Measurements from ENCODE around the gene ZNF318.
A peak's percentile ranks its signal among the peaks of the same experiment; 100 is the strongest.
"Not testable (repeated sequence)": the region's sequence is repeated elsewhere in the genome, so short reads cannot be mapped to it uniquely, and the experiment has no call there.

ZNF318 gene

DNA sequence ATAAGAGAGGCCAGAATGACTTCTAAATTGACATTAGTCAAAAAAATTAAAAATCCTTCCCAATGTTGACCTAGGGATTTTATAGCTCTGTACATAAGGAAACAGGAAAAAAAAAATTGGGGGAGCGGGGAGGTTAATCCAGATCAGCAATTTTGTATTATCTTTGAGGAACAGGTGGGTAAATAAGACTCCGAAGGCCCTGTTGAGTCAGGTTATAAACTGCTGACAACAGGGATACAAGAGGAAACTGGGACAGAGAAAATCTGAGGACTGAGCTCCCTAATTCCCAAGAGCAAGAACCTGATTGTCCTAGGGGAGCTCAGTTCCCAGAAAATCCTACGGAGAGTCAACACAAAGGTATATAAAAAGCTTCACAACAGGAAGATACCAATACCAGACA, 34.0 kb downstream of the ZNF318 start:
- peak; percentile 60 for DNase-seq

DNA sequence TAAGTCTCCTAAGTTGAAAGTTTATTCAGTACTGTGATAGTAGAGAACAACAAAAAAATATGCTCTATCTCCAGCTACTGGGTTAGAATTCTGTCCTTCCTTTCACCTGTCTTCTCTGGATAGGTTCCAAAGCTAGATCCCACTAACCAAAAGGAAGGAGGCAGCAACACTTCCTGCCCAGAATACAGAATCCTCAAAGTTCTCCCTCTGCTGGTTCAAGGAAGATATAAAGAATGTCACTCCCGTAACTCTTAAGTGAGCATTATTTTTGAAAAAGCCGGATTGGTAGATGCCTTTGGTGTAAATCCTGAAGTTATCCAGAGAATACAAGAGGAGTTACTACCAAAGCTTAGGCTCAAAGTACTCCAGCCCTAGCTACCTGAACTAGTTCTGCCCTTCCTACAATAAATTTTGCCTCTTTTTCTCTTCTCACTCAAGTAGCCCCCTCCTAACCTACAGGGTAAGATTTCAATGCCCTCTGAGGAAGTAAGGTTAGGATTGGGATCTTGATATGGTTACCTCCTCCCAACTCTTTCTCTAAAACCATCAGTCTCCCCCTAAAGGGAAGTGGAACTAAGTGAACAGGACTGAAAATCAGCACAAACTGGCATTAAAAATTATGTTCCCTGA, 34.9 kb downstream of the ZNF318 start:
- DNase-seq: peak; percentile 64

DNA sequence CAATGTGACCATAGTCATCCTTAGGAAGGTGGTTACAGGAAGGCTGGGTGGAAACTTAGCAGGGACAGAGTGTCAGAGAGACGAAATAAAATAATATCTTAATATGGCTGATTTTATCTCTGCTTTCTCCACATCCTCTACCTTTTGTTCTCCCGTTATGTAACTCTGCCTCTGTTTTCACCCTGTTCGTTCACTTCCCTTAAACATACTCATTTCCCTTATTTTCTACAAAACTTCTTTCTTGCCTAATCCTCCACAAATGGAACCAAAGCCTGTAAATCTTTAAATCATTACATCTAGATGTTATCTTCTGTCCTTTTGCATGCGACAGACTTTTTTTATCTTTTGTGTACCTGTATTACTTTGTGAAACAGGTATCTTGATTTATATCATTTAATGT, 37.6 kb downstream of the ZNF318 start:
- DNase-seq: no peak

DNA sequence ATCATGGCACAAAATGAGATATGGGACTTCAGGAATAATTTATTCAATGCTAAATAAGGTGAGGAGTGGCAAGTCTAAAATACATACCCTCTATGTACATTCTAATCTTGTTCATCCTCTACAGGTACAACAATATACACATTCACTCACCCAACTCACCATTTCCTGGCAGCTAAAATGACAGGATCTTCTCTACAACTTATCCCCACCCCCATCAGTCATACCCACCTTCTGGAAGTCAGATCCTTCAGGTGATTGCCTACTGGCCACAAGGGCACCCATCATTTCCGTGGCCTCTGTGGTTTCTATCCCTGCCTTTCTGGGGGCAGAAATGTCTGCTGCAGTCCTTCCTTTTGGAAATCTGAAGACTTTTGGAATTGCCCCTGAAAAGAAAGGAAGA, 38.0 kb downstream of the ZNF318 start:
- DNase-seq: no peak

DNA sequence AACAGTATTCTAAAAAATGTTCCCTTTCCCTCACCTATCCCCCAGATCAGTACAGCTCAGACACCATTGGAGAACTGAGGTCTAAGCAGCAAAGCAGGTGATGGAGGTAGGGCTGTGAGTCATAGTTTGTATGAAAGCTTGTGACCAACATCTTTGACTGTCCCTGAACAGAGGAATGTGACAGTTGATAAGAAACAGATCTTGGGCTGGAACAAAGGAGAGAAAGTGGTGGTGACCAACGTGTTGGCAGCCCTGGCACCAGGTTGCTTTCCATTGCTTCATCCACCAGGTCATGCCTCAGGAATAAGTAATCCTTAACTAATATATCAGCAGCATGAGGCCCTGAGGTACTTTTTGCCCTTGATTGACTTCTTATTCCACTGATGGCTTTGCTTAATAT, 40.9 kb downstream of the ZNF318 start:
- DNase-seq: peak; percentile 16

DNA sequence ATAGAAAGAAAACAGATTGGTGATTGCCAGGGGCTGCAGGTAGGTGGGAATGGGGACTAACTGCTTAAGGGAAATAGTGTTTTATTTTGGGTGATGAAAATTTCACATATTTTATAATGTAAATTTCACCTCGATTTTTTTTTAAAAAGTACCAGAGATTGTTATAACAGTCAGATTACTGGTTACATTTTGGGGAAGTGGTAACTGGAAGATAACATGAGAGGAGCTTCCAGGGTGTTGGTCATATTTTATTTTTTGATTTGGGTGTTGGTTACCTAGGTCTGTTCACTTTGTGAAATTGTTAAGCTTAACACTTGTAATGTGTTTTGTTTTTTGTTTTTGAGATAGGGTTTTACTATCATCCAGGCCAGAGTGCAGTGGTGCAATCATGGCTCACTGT, 43.6 kb downstream of the ZNF318 start:
- no peak for DNase-seq

DNA sequence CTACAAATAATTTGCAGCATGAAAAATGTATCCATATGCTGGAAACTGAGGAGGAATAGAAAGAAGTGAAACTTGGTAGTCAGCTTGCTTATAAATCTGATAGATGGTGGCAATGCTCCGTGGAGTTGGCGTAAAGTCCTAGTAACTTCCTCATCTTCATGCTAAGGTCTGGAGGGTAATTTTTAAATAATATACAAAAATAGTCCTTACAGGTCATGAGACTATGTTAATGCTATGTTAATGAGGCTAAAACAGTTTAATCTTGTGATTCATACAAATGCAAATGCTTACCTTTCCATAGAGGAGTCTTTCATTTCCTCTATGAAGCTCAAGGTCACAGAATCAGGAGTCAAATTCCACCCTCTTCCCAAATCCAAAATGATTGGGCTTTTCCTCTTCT, 51.4 kb downstream of the ZNF318 start:
- DNase-seq: no peak

DNA sequence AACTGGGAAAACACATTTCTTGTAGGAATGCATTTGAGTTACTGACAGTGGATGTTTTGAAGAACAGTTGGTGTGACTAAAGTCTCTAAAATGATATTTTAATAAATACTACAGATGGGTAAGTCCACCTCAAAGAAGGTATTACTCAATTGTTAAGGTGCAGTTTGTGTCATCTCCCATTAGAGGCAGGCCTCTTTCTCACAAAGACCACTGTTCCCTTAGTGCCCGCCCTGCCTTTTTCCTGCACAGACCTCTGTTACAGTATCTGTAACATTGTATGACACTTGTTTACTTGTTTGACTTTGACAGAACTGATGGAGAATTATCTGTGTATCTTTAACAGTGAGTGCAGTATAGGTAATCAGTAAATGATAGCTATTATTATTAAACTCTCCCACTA, 55.6 kb downstream of the ZNF318 start:
- no peak for DNase-seq

DNA sequence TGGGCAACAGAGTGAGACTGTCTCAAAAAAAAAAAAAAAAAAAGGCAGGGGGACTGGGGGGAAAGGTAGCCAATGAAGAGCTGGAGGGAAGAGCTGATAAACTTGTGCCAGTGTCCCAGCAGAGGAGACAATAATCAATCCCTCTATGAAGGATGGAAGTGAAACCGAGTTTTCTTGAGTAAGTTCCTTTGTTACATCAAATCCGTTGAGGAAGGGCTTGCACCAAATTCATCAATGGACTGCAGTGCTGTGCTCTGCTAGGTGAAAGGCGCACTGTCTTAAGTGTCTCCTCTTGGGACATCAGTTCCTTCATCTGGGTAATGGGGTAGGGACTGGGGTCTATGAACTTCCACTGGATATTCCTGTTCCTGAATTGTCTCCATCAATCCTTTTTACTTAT, 57.8 kb downstream of the ZNF318 start:
- DNase-seq: no peak

DNA sequence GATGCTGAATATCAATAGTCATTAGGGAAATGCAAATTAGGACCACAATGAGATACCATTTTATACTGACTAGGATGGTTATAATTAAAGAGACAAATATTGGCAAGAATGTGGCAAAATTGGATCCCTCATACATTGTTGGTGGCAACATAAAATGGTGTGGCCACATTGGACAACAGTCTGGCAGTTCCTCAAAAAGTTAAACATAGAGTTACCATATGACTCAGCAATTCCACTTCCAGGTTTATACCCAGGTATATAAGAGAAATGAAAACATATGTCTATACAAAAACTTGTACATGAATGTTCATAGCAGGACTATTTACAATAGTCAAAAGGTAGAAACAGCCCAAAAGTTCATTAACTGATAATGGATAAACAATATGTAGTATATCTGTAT, 58.8 kb downstream of the ZNF318 start:
- DNase-seq: no peak

DNA sequence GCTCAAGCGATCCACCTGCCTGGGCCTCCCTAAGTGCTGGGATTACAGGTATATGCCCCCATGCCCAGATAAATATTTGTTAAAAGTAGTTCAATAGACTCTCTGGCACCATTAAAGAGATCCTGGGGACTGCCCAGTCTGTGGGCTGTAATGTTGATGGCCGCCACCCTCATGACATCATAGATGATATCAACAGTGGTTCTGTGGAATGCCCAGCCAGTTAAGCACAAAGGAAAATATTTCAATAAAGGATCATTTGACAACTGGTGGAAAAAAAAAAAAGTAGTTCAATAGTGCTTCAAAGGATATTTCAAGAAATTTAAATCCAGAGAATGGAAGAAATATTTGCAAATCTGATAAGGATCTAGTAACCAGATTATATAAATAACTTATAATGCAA, 59.3 kb downstream of the ZNF318 start:
- DNase-seq: no peak

DNA sequence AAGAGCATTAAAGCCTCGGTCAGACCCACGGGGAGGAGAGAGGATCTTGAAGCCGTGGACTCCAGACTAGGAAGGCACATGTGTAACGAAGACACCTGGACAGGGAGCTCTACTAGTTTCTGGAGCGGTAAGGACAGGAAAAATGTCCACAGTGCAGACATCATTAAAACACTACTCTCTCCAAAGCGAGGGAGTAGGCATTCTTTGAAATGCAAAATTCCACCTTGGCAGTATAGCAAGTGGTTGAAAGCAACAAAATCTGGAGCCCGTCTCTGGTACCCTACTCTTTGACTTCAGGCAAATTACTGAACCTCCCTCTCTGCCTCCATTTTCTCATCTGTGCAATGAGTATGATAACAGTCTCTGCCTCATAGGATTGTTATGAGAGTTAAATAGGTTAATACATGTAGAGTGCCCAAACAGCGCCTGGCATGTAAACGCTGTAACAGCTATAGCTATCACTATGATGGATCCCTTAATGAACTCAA, 60.4 kb downstream of the ZNF318 start:
- no peak for DNase-seq

DNA sequence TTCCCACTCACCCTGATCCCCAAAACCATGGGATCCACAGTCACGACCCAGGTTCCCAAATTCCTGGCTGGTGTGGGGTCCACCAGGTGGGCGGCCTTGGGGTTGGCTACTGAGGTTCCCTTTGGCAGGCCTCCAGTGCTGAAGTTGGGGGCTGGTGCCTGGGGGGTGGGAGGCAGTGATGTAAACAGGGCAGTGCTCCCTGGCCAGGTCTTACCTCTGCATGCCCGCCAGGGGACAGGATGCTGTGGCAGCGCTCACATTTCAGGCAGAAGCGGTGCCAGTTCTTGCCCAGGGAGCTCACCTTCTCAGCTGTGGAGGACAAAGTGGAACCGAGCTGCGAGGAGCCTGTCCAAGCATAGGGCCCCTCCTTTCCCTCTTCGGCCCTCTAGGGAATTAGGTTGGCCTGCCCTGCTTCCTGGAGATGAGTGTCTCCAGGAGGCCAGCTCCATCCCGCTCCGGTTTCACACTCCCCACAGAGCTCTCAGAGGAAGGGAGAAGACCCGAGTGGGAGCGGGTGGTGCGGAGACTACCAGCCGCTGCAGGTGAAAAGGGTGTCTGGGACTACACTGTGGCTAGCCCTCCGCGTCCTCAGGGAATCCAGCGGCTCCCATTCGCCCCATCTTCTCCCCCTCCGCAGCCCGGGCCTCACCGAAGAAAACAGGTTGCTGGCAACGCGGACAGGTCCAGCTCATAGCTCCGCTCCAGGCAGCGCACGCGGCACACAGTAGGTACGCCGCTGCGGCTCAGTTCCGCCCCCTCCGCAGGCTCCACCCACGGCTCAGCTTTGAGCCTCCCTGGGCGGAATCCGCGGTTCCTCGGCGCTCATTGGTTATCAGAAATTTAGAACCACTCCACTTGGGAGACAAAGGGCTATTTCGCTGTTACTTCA, 61.1 kb downstream of the ZNF318 start, which contains the start of gene CRIP3:
TSS of gene CRIP3 (minus strand) at position 726 of the 889 bp plus-strand sequence. CDS start at position 692, 34 bp downstream.
- peak; percentile 88 for DNase-seq

DNA sequence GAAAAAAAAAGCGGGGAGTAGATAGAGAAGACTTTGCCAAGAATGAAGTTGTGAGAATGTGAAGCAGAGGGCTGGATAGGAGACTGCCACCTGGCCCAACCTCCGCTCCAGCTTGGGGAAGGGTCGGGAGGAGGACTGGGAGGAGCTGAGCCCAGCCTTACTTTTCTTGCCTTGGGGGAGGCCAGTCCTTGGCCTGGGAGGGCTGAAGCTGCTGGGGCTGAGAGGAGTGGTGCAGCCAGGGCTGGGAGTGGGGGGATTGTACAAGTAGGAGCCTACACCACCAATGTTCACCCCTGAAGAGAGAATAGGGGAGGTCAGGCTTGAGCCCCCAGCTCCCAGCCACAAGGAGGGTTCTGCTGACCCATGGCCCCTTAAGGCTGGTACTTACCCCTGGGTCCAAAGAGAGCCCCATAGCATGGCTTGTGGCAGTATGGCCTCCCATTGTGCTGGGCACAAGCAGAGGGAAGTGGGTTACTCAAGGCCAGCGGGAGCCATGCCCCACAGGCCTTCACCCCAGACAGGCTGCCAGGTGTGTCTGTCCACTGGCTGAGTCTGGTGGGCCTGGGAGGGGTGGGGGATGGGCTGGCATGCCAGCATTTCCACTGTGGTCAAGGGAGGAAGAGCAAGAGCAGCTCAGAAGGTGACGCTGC, 61.9 kb downstream of the ZNF318 start:
- no peak for DNase-seq

DNA sequence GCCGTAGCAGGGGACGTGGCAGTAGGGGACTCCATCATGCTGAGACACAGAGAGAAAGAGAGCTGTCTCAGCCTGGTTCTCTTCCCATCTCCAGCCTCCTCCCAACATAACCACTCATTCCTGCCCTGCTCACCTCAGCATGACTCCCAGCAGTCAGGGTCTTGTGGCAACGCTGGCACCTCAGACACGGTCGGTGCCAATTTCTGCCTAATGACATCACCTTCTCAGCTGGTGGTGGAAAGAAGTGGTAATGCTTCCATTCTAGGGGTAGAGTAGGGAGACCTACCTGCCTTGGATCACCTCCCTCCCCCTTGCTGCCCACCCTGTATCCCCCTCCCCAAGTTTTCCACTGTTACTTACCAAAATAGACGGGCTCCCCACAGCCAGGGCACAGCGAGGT, 63.4 kb downstream of the ZNF318 start:
- no peak for DNase-seq

DNA sequence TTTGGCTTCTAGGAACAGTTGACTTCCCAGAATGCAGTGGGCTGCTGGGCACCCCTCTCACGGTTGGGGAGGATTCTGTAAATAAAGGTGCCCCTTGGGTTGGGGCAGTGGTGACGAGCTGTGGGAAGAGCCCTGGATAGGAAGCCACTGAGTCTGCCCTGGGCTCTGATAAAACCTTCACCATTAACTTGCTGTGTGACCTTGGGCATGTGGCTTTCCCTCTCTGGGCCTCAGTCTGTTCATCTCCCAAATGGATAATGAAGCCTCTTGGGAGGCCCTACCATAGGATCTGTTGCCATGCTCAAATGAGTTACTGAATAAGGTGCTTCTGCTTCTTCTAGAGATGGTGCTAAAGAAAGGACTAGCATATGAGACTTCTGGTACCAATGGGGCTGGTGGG, 64.6 kb downstream of the ZNF318 start:
- no peak for DNase-seq

DNA sequence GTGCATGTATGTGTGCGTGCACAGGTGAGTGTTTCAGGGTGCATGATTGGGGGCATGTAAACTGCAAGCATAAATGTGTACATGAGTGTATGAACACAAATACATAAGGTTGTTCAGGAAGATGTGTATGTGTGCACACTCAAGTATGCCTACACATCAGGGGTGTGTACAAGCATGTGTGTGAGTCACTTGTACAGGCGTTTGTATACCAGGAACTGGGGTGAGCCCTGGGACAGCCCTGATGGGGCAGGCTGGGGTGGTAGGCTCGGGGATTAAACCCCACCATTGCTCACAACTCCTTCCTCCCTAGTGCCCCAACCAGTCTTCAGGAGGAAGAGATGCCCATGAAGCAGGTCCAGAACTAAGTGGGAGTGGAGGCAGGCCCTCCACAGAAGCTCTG, 65.1 kb downstream of the ZNF318 start:
- DNase-seq: no peak

DNA sequence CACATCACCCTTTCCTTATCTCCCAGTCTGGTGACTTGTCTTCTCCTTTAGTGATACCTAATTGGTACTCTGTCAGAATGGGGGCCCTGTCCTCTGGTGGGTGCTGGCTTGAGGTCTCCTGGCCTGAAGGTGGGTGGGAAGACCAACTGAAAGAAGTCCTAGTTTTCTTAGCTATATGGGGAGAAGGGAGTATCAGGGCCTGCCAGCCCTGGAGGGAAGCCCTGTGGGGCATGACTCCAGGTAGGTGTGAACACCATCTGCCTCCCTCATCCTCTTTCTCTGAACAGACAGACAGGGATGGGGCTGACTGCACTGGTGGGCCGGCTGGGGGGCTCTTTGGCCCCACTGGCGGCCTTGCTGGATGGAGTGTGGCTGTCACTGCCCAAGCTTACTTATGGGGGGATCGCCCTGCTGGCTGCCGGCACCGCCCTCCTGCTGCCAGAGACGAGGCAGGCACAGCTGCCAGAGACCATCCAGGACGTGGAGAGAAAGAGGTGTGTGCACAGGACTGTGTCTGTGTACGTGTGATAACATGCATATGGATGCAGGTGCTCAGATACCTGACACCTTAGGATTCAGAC, 65.6 kb downstream of the ZNF318 start:
- DNase-seq: no peak

DNA sequence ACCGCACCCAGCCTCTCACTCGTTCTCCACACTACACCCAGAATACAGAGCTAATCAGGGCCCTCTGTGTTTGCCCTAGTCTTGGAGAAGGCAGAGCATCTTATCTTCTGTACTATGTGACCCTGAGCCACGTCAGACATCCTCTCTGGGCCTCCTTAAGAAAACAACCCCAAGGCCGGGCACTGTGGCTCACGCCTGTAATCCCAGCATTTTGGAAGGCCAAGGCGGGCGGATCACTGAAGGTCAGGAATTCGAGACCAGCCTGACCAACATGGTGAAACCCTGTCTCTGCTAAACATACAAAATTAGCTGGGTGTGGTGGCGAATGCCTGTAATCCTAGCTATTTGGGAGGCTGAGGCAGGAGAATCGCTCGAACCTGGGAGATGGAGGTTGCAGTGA, 66.4 kb downstream of the ZNF318 start:
- DNase-seq: not testable (repeated sequence)

DNA sequence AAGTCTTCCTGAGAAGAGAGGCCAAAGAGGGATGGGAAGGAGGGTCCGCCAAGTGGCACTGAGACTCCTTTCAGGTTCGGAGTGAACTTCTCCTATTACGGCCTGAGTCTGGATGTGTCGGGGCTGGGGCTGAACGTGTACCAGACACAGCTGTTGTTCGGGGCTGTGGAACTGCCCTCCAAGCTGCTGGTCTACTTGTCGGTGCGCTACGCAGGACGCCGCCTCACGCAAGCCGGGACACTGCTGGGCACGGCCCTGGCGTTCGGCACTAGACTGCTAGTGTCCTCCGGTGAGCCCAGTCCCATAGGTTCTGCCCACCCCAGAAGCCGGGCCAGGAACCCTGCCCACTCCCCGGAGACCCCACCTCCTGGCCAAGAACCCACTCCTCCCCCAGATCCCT, 67.3 kb downstream of the ZNF318 start:
- DNase-seq: no peak

DNA sequence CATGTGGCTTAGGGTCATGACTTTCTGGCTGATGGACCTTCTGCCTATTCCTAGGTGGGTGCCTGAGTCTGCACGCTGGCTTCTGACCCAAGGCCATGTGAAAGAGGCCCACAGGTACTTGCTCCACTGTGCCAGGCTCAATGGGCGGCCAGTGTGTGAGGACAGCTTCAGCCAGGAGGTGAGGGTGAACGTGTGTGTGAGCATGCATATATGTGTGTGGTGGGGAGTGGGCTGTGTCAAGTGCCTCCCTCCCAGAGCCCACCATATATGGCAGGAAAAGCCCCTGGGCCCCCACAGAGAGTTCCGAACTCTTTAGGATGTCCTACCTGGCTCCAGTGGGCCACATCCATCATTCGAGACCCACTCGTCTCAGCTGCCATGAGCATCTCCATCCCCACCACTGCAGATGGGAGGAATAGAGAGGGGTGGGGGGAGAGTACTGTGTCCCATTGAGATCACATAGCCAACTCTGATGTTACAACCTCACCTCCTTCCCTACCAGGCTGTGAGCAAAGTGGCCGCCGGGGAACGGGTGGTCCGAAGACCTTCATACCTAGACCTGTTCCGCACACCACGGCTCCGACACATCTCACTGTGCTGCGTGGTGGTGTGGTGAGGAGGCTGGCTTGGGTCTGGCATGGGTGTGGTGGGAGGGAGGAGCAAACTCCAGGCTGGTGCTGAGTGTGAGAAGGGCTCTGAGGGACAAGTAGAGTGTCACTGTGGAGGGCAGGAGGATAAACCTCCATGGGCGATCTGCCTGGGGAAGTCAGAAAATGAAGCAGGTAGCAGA, 68.2 kb downstream of the ZNF318 start:
- DNase-seq: no peak
